ENCODE measurements around the gene PCARE.
A peak's percentile ranks its signal among the peaks of the same experiment; 100 is the strongest.
"Not testable (repeated sequence)": the region's sequence is repeated elsewhere in the genome, so short reads cannot be mapped to it uniquely, and the experiment has no call there.

The PCARE gene

GRCh38 chr2:29106256-29106655, 31.9 kb upstream of the PCARE start:
- no peak for TF ChIP-seq CTCF (IDR thresholded peaks at IDR 0.05; ENCODE audit: low read depth, low read length)
- Histone ChIP-seq H3K4me3 (ENCODE audit: low read depth, low read length) (no peak overlapping the region), H3K9me3 (no peaks in the 10 kb centered on the region), H3K36me3 (no peaks in the 10 kb centered on the region), H3K27me3 (no peaks in the 10 kb centered on the region), H3K4me1 (peaks cover 11% of the 10 kb centered on the region)
- DNase-seq = no peak

GRCh38 chr2:29105375-29105774, 31.1 kb upstream of the PCARE start:
- DNase-seq = no peak
- Histone ChIP-seq H3K4me3 (ENCODE audit: low read depth, low read length) (no peak overlapping the region), H3K27me3 (no peaks in the 10 kb centered on the region), H3K9me3 (no peaks in the 10 kb centered on the region), H3K4me1 (peaks cover 11% of the 10 kb centered on the region), H3K36me3 (no peaks in the 10 kb centered on the region)
- TF ChIP-seq CTCF (IDR thresholded peaks at IDR 0.05; ENCODE audit: low read depth, low read length) = peak; percentile 29; the same call in 1 of the 2 replicates

GRCh38 chr2:29104688-29105087, 30.4 kb upstream of the PCARE start:
- TF ChIP-seq CTCF (IDR thresholded peaks at IDR 0.05; ENCODE audit: low read depth, low read length) = no peak
- Histone ChIP-seq H3K36me3 (no peaks in the 10 kb centered on the region), H3K4me3 (ENCODE audit: low read depth, low read length) (no peak overlapping the region), H3K4me1 (peaks cover 11% of the 10 kb centered on the region), H3K9me3 (no peaks in the 10 kb centered on the region), H3K27me3 (no peaks in the 10 kb centered on the region)
- no peak for DNase-seq

GRCh38 chr2:29100564-29100963, 26.2 kb upstream of the PCARE start:
- no peak for TF ChIP-seq CTCF (IDR thresholded peaks at IDR 0.05; ENCODE audit: low read depth, low read length)
- H3K9me3 ChIP-seq = no peaks in the 10 kb centered on the region
- H3K4me3 ChIP-seq (ENCODE audit: low read depth, low read length) = no peak overlapping the region
- peaks cover 11% of the 10 kb centered on the region for H3K4me1 ChIP-seq
- H3K27me3 ChIP-seq = no peaks in the 10 kb centered on the region
- no peak for DNase-seq
- no peaks in the 10 kb centered on the region for H3K36me3 ChIP-seq

- Histone ChIP-seq H3K4me3 (ENCODE audit: low read depth, low read length) (no peak overlapping the region), H3K4me1 (no peaks in the 10 kb centered on the region), H3K36me3 (no peaks in the 10 kb centered on the region), H3K27me3 (no peaks in the 10 kb centered on the region), H3K9me3 (no peaks in the 10 kb centered on the region)
- no peak for TF ChIP-seq CTCF (IDR thresholded peaks at IDR 0.05; ENCODE audit: low read depth, low read length)
- no peak for DNase-seq
Observed at GRCh38 chr2:29097569-29097968, 23.2 kb upstream of the PCARE start.

- no peak overlapping the region for H3K4me3 ChIP-seq (ENCODE audit: low read depth, low read length)
- no peaks in the 10 kb centered on the region for H3K36me3 ChIP-seq
- H3K27me3 ChIP-seq = no peaks in the 10 kb centered on the region
- no peak for TF ChIP-seq CTCF (IDR thresholded peaks at IDR 0.05; ENCODE audit: low read depth, low read length)
- no peaks in the 10 kb centered on the region for H3K9me3 ChIP-seq
- DNase-seq = no peak
- no peaks in the 10 kb centered on the region for H3K4me1 ChIP-seq
Observed at GRCh38 chr2:29096969-29097368, 22.6 kb upstream of the PCARE start.

- not testable (repeated sequence) for H3K27me3 ChIP-seq; H3K4me3 ChIP-seq (ENCODE audit: low read depth, low read length); H3K4me1 ChIP-seq; H3K9me3 ChIP-seq; DNase-seq; H3K36me3 ChIP-seq
Observed at GRCh38 chr2:29090311-29090710, 16.0 kb upstream of the PCARE start.
